HG02970 (cell line): ENCODE measurements around the gene NOS3.

Experiments used
- ATAC-seq: cut with Tn5 transposase; IDR thresholded peaks from one replicate; pipeline ENCODE4 v1.9.1; 2021; ENCODE audit warnings: mild to moderate bottlenecking, moderate library complexity, moderate number of reproducible peaks; ENCODE audit not compliant: unreplicated experiment, low FRiP score

Gene NOS3

DNA sequence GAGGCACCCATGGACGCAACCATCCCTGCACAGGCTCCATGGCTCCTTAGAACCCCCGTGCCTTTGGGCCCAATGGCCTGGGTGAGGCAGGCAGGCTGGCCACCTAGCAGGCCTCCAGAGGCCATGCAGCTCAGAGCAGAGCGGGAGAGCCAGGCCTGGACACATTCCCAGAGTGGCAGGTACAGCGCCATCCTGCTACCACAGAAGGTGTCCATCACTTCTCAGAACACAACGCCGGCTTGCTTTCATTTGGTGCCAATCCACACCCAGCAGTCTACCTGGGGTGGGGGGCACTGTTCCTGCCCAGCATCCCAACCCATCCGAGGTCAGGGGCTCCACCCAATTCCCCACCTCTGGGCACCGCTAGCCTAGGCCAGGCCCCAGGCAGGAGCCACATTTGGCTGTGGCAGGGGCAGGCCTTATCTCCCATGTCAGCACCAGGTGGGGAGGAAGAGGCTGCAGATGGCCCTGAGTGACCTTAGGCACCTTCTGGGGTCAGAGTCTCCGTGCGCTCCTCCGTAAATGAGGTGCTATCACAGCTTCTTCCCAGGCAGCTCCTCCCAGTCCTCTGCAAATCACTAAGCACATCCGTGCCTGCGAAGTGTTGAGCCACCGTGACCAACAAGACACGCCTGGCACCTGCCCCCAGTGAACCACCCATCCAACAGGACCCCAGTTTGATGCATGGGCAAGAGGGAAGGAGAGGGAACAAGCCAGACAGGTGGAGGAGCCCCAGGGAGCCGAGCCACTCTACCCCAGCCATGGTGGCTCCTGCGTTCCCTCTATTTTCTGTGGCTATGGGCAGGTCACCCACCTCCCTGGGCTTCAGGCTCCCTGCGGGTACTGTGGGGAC lies 26.9 kb upstream of the NOS3 start:
- ATAC-seq: no peak

DNA sequence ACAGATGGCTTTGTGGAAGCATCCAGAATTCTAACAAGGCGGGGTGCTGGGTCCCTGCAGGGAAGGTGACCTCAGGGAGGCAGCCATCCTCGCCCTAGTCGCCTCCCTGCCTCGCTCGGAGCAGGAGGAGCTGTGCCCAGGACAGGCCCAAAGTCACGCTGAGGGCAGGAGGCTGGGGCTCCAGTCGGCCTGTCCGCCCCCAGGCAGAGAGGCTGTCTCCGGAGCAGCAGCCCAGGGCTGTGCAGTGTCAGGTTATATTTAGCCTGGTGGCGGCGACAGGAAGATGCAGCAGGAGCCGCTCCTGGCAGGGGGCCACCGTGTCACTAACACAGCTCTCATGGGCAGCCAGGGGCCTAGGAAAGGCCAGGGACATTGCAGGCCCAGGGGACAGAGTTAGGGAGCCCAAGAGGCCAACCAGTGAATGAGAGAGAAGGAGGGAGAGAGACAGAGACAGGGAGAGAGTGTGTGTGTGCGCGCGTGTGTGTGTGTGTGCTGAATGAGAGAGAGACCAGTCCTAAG lies 26.2 kb upstream of the NOS3 start:
- ATAC-seq: no peak

DNA sequence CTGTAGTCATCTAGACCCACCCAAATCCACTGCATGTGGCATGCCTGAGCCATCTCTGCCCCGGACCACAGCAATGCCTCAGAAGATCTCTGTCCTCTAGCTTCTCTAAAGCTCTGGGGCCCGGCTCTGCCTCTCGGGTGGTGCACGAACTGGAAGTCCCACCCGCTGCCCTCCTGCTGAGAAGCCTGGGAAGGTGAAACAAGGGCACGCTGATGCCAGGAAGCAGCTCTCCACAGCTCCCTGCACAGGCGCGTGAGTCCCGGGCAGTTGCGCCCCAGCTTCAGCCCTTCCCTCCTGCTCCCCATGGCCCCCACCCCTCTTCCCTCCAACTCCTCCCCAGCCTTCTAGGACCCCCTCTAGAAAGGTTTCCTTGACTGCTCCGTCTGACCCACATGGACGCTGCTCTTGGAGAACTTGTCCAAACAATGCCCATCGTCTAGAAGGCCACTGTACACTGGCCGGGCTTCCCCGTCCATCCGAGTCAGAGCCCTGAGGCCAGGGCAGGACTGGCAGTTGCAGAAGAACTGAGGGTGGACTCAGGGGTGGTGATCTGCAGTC lies 25.5 kb upstream of the NOS3 start:
- no peak for ATAC-seq

DNA sequence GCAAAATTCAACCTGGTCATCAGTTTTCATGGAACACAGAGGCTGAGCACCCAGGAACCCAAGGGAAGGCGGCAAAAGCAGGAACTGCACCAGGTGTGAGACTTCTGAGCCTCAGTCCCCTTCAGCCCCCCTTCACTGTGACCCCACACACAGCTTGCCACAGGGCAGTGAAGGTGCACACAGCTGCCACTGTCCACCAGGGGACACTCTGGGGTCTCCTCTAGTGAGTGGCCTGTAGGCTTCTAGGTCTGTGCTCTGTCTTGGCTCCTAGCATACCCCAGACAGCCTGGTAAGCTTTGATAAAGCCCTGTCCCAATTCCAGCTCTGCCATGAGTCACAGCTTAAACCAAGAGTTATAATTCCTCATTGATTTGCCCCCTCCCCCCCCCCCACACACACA lies 24.8 kb upstream of the NOS3 start:
- ATAC-seq: no peak

DNA sequence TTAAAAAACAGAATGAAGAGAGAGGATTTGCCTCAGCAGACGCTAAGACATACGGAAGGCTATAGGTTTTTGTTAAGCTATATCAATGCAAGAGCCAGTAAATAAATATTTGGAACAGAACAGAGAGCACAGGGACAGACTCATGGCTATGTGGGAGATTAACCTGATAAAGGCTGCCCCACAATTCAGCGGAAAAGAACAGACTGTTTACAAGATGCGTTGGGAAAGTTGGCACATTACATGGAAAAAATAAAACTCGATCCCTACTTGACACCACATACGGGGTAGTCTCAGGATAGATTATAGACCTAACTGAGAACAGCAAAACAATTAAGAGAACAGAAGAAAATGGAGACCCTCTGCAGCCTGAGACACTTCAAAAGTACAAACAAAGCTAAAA lies 23.5 kb upstream of the NOS3 start:
- no peak for ATAC-seq

DNA sequence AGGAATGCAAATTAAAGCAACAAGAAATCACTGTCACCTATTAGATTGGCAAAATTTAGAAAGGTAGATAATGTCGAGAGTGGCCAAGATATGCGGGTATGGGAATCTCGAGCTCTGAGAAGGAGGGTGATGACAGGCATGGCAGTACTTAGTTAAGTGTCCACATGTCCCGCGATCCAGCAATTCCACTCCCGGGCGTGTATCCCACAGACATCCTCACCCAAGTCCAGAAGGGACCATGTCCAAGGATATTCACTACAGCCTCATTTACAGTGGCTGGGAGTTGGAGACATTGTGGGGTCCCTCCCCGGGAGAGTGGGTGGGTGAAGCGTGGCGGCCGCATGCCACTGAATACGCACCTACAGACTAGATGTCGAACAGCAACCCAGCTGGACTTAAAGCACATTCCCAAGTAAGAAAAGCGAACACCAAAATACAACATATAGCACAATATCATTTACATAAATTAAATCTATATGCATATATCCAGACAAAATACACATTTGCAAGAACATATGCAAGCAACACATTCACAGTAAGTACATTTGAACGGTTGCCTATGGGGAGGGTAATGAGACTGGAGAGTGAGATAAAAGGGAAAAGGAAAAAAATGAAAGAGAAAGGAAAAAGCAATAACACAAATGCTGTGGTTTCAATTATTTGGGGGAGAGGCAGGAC lies 22.6 kb upstream of the NOS3 start:
- ATAC-seq: no peak

DNA sequence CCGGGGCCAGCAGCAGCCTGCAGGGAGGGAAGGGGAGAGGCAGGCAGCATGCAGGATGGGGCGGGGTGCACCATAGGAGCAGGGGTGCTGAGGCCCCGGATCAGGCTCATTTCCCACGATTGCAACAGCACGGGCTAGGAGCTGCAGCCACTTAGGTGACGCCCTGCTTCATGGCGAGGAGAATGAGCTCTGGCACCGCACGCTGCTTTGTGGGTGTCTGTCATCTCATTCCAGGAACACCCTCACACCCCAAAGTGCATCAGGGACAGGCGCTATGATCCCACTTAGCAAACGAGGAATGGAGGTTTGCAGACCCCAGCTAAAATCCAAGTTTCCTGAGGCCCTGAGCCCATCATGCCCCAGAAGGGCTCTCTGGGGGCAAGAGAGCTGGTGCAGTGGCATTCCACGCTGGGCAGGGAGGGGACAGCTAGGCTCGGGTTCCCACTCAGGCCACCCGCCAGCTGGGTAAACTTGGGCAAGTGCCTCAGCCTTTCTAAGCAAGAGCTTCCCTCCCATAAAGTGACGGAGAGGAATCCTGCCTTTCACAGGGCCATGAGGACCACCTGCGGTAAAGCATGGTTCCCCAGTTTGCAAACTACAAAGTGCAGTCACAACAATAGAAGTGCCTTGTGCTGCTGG lies 22.0 kb upstream of the NOS3 start:
- no peak for ATAC-seq

DNA sequence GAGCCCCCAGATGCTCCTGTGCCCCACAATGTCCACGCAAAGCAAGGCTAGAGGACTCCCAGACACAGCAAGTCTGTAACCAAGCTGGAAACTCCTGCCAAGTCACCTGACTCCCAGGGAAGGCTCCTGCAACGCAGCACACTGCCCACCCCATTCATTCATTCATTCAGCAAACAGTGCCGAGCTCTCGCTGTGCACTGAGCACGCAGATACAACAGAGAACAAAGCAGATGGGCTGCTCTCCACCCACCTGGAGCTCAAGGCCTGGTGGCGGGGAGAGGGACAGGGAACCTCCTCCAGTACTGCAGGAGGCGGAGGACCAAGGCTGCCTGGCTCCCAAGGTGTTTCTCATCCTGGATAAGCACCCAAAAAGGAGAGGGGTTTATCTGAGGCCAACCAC lies 21.3 kb upstream of the NOS3 start:
- no peak for ATAC-seq

DNA sequence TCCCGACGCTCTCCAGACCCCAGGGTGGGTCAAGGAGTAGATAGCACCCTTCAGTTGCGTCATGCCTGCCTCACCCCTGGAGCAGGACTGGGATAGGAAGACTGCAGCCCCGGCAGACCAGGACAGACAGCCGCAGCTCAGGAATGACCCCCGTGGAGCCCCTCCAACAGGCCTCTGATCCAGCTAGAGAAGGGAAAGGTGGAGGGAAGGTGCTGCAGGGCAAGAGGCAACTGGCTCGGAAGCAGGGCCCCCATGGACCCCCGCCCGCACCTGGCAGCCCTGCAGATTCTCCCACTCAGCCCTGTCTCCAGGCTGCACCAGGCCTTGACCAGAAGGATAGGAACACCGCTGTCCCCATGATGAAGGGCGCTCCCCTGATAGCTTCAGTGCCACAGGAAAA lies 20.4 kb upstream of the NOS3 start:
- ATAC-seq: no peak

DNA sequence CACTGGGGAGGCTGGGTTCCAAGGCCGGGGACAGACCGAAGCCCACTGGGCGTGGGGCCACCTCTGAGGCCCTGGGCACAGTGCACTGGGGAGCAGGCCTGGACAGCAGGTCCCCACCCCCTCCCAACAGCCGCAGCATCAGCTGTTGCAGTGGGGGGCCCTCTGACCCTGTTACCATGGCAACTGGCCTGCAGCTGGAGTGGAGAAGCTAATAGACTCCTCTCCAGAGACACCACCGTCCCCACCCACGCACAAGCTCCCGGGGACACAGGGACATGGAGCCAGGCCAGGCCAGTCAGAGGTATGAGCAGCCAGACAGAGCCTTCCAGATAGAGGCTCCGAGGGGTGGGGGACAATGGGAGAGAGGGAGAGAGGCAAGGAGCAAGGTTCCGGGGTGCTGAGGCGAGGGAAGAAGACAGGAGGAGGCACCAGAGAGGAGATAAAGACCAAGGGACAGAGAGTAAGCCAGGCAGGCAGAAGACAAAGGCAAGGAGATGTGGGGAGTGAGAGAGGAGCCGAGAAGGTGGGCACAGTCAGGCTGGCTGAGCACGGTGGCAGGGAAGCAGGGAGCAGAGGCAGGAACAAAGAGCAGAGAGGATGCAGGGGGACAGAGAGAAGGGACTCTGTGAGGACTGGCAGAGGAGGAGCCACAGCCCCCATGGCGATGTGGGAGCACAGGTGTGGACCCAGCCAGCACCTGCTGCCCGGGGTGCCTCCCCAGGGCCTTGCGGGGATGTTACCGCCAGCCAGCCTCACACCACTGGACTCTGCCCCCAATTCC lies 19.4 kb upstream of the NOS3 start:
- ATAC-seq: no peak

DNA sequence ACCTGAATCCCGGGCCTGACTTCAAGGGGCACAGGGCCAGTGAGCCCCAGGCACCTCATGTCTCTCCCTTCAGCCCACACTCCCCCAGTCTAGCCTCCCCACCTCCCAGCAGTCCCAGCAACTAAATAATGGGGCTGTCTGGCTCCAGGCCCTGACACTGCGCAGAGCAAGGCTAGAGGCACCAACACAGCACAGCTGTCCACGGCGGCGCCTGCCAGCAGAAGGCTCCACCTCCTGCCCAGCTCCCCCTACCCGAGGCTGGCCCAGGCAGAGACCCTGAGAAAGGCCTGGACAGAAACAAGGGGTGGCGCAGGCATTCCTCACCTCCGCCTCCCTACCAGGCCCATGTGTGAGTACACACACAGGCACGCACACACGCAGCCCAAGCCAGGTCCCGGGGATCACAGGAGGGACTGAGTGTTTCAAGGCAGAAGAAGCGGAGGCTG lies 18.8 kb upstream of the NOS3 start:
- ATAC-seq: no peak

DNA sequence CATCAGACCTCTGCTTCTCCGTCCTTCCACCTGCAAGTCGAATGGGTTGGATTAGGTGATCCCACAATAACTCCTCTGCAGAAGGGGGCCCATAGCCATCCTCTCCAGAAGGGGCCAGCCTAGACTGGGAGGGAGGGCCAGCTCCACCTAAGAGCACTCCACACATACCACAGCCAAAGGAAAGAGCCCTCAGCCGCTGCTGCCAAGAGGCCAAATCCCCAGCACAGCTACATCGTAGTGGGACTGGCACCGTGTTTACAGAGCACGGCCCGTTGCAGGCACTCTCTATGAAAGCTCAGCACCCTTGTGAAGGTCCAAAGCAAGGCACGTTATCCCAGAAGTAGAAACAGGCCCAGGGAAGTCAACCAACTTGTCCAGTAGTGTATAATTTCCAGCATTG lies 18.1 kb upstream of the NOS3 start:
- no peak for ATAC-seq

DNA sequence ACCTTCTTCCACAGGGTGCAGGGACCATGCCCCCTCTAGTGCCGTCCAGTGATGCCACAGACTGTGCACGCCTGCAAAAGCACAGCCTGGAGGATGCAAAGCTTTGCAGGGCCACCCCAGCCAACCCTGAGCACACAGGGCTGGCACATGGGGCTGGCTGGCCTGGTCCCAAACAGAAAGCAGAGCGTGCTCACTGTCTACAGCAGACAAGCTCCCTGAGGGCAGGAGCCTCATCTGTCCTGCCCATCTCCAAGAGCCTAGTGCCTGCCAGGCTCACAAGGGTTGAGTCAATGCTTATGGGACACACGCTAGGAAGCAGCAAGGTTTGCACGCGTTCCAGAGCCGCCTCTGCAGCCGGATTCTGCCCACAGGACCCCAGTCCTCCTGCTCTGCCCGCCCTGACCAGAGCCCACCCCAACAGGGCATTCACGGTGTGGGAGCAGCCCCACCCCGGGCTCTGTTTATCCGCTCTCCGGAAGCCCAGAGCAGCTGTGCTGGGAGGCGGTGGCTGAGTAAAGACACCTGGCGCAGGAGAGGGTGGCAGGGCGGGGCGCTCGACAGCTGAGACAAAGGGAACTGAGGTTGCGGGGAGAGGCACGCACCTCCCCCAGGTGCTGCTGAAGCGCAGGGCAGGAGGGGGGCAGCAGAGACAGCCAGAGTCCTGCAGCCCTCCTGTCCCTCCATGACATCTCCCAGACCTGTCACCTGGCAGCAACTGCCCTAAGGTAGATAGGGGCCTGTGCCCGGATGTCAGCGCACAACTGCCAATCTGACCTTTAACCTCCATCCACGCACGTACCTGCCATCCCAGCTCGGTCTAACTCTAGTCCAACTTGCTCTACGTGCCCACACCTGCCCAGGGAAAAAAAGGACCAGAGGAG lies 17.0 kb upstream of the NOS3 start:
- ATAC-seq: no peak

DNA sequence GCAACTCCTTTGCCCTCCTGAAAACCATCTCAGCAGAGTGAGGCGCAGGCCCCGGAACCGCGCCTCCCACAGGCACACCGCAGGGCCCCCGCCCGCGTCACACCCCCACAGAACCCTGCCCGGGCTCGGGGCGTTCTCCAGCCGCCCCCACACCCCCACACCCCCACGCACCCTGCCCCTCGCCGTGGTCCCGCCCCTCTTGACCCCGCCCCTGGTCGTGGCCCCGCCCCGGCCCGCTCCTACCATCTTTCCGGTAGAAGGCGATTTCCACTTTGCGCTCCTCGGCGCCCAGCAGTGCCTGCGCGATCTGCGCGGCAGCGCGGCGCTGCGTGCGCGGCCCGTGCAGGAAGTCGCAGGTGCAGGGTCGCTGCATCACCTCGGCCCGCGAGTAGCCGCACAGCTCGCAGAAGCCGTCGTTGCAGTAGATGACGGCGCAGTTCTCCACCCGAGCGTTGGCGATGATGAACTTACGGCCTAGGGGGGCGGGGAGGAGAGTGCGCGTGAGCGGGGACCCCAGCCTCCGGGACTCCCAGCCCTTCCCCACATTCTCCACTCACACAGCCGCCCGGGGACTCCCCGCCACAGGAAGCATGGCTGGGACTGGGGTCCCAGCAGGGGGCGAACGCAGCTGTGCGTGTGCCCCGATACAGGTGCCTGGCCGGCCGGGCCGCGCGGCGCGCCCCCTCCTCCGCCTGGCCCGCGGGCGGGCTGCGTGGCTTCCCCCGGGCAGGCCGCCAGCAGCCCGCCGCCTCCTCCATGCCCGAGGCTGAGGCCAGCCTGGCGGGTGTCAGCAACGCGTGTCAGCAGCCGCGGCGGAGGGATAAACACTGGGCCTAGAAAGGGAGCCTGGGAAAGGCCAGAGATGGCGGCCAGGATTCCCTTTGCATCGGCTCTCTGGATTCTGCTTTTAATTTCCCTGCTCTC lies 16.1 kb upstream of the NOS3 start:
- ATAC-seq: no peak

DNA sequence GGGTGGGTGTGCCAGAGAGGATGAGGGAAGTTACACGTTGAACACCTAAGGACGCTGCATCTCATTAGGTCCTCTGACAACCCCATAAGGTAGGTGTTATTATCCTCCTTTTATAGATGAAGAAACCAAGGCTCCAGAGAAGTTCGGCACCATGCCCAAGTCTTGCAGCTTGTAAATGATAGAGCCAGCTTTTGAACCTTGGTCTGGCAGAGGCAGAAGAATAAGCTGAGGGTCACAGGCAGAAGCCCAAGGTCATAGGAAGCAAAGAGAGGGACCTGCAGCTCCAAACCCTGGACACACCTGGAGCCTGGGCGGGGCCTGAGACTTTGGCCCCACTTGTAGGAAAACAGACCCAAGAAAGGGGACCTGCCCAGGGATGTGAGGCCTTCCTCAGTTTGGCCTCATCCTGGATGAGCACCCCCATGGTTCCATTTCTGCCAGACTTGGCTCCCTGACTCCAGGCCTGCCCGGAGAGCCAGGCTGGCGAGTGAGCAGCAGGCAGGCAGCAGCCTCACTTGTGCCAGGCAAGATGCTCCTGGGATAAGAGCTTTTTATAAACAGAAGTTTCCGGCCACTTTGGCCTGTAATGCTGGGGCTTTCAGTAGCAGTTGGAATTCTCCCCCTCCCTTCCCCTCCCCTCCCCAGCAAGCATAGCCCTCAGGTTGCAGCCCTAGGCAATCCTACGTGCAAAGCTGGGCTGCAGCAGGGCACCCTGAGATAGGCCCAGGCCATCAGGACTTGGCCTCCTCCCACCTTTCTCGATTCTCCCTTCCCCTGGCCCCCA lies 15.1 kb upstream of the NOS3 start:
- ATAC-seq: no peak

DNA sequence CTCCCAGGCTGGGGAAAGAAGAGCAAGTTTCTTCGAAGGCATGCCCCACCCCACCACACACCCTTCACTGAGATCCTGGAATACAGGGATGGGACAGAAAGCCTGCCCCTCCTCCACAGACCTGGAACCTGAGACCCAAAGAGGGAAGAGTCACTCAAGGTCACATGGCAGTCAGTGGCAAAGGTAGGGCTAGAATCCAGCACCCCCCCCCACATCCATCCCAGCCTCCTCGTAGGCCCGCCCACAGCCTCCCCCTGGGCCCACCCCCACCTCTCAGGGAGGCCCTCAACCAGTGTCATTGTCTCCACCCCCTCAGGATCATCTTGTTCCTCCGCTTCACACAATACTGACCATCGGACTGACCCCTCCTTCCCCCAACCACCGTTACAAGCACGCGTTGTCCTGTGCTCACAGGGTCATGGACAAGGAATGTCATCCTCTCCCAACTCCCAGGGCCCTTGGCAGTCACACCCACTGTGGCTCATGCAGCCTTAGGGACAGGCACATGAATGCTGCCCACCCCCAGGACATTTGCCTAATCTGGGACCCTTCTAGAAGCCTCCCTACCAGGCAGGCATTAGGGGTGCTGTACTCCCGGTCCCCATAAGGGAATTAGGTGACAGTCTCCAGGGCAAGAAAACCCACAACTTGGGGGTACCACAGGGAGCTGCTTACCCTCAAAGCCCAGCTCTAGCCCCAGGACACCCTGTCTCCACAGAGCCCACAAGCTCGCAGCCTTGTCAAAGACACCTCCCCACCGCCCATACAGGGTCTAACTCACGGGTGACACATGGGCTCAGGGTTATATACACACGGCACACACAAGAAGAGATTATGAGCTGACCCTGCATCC lies 14.1 kb upstream of the NOS3 start:
- no peak for ATAC-seq
